Caco-2 (cell line): ENCODE data around the gene CCNB2. TPM values are rescaled to one million over a fixed set of nuclear protein-coding genes. Genes with fewer than 3 reads are reported as not detected.
"Not testable (repeated sequence)": the region's sequence is repeated elsewhere in the genome, so short reads cannot be mapped to it uniquely, and the experiment has no call there.

Experiments used
- BruUV-seq: library from RNA; stranded (reverse); fragments of 400-500 nt; replicated peaks from 2 replicates; lab custom pipeline; 2021; lab: Mats Ljungman, UMichigan
- CTCF ChIA-PET: fragments of 300-600 bp; sonication (Branson Sonifier 250); formaldehyde crosslinking; loops from one replicate; lab custom pipeline; 2022; ENCODE audit warnings: antibody characterized with exemption; lab: Charles Lee
- POLR2A ChIA-PET: fragments of 300-600 bp; sonication (Branson Sonifier 250); formaldehyde crosslinking; loops from one replicate; lab custom pipeline; 2022; ENCODE audit warnings: antibody characterized with exemption; lab: Charles Lee
- DNase-seq, 2 experiments: peaks; one replicate each; pipeline versions ENCODE4 v3.0.0 to v3.0.0-alpha.2; 2020 to 2022
- H3K27me3 ChIP-seq: replicated peaks from 2 replicates; pipeline ENCODE4 v1.6.0; 2011; ENCODE audit warnings: low read length; ENCODE audit not compliant: control insufficient read depth, insufficient read depth
- H3K36me3 ChIP-seq: 2 replicates; pipeline ENCODE4 v1.5.1; 2011; ENCODE audit warnings: low read length; ENCODE audit not compliant: control insufficient read depth, insufficient read depth
- H3K4me1 ChIP-seq: fragments of 250-450 bp; sonication (Bioruptor Pico); 2 replicates; pipeline ENCODE4 v1.5.1; 2020; ENCODE audit warnings: mild to moderate bottlenecking
- H3K4me3 ChIP-seq: 2 replicates; pipeline ENCODE4 v1.5.1; 2011; ENCODE audit warnings: low read depth, mild to moderate bottlenecking, control low read depth, low read length
- H3K9me3 ChIP-seq: fragments of 250-450 bp; sonication (Bioruptor Pico); 2 replicates; pipeline ENCODE4 v1.5.1; 2020; ENCODE audit warnings: mild to moderate bottlenecking, moderate library complexity
- H3K27ac Mint-ChIP-seq: one replicate; pipeline ENCODE4 v1.8.0; 2022; ENCODE audit warnings: mixed read lengths; ENCODE audit not compliant: unreplicated experiment
- H3K27me3 Mint-ChIP-seq: one replicate; pipeline ENCODE4 v1.8.0; 2022; ENCODE audit warnings: mixed read lengths; ENCODE audit not compliant: insufficient read depth, unreplicated experiment
- H3K36me3 Mint-ChIP-seq: one replicate; pipeline ENCODE4 v1.8.0; 2022; ENCODE audit warnings: mild to moderate bottlenecking, mixed read lengths; ENCODE audit not compliant: insufficient read depth, unreplicated experiment
- H3K4me1 Mint-ChIP-seq: one replicate; pipeline ENCODE4 v1.8.0; 2022; ENCODE audit warnings: low read depth, mixed read lengths; ENCODE audit not compliant: unreplicated experiment
- H3K4me3 Mint-ChIP-seq: one replicate; pipeline ENCODE4 v1.8.0; 2022; ENCODE audit warnings: mild to moderate bottlenecking, moderate library complexity, mixed read lengths; ENCODE audit not compliant: unreplicated experiment
- H3K9me3 Mint-ChIP-seq: one replicate; pipeline ENCODE4 v1.8.0; 2022; ENCODE audit warnings: mixed read lengths; ENCODE audit not compliant: unreplicated experiment
- CTCF ChIP-seq, 2 experiments: fragments of 200-600 bp in 1 of 2; IDR thresholded peaks; 1 replicate in 1 of 2; 2 replicates in 1 of 2; pipeline versions ENCODE4 v1.5.1 to v1.8.0; 2011 to 2022; ENCODE audit warnings: antibody characterized with exemption in 1 of 2, control low read depth in 1 of 2, inconsistent platforms in 1 of 2, low read depth in 1 of 2, low read length in 1 of 2, mild to moderate bottlenecking in 1 of 2, moderate library complexity in 1 of 2; ENCODE audit not compliant: insufficient read depth in 1 of 2, severe bottlenecking in 1 of 2, unreplicated experiment in 1 of 2
- intact Hi-C: fragments of 100-400 bp; cut with micrococcal nuclease; formaldehyde crosslinking; loops from one replicate; pipeline ENCODE4 v1.10.0; 2022; ENCODE audit not compliant: unreplicated experiment
- total RNA-seq: library from RNA; stranded (reverse); gene quantifications from 2 replicates; pipeline ENCODE4 v1.2.3, GENCODE V29; 2022

The CCNB2 gene
- total RNA-seq, 1 experiment from 2014 or later, result 90.1 TPM

DNA sequence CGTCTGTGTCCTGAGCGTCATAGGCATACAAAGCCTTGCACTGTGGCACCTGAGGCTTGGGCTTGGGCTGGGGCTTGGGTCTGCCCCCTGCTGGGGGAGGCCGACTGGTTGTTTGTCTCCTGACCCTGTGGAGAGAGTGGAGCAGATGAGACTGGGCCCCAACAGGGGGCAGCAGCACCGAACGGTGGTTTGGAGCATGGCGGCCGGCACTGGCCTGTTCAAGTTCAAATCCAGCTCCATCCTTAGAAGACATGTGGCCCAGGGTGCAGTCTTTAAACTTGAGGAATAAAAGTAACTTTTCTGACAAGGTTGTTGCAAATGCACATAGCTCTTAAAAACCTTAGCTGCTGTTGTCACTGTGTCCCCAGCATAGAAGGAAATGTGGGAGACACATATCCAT lies 33.3 kb downstream of the CCNB2 start:
- Histone ChIP-seq H3K27me3 (no peaks in the 10 kb centered on the region), H3K9me3 (no peaks in the 10 kb centered on the region), H3K4me1 (no peaks in the 10 kb centered on the region), H3K36me3 (peaks cover 7% of the 10 kb centered on the region), H3K4me3 (no peak overlapping the region)
- intact Hi-C loops, result loop anchor here (1.0 kb wide), 2 partner anchors 158 to 363 kb away; no protein-coding TSS in a partner anchor
- Mint-ChIP-seq H3K36me3 (peaks cover 93% of the 10 kb centered on the region), H3K4me1 (no peaks in the 10 kb centered on the region), H3K27me3 (no peaks in the 10 kb centered on the region), H3K9me3 (no peaks in the 10 kb centered on the region), H3K27ac (no peak overlapping the region), H3K4me3 (no peak overlapping the region)
- DNase-seq, result peak; percentile 59 to 75
- ChIA-PET POLR2A (no interaction called here), CTCF (interaction anchor here (0.5 to 1.4 kb wide), 5 partner anchors 28 to 455 kb away, joined by 3 to 4 read pairs (median 3); no protein-coding TSS in a partner anchor)
- peak; percentile 62 to 73 for TF ChIP-seq CTCF (IDR thresholded peaks at IDR 0.05; ENCODE audit: insufficient read depth in 1 of 2, low read depth in 1 of 2, low read length in 1 of 2, severe bottlenecking in 1 of 2, unreplicated experiment in 1 of 2)
- BruUV-seq, result no TSS peak

- Mint-ChIP-seq H3K9me3 (no peaks in the 10 kb centered on the region), H3K36me3 (peaks cover 88% of the 10 kb centered on the region), H3K4me3 (no peak overlapping the region), H3K27me3 (no peaks in the 10 kb centered on the region), H3K27ac (no peak overlapping the region), H3K4me1 (no peaks in the 10 kb centered on the region)
- POLR2A ChIA-PET, result no interaction called here
- Histone ChIP-seq H3K4me3 (no peak overlapping the region), H3K4me1 (no peaks in the 10 kb centered on the region), H3K9me3 (no peaks in the 10 kb centered on the region), H3K27me3 (no peaks in the 10 kb centered on the region), H3K36me3 (peaks cover 5% of the 10 kb centered on the region)
- intact Hi-C loops, result no loop called here
- BruUV-seq, result no TSS peak
- no peak for TF ChIP-seq CTCF (IDR thresholded peaks at IDR 0.05; ENCODE audit: insufficient read depth in 1 of 2, low read depth in 1 of 2, low read length in 1 of 2, severe bottlenecking in 1 of 2, unreplicated experiment in 1 of 2)
- CTCF ChIA-PET, result no interaction called here
- DNase-seq, result no peak
These were observed 35.7 kb downstream of the CCNB2 start for GRCh38 chr15:59140422-59141226.

- no TSS peak for BruUV-seq
- CTCF ChIA-PET, result interaction anchor here (0.6 kb wide), 1 partner anchor 18 kb away, joined by 6 read pairs; no protein-coding TSS in a partner anchor
- H3K9me3 Mint-ChIP-seq, result no peaks in the 10 kb centered on the region
These were observed 38.3 kb downstream of the CCNB2 start for GRCh38 chr15:59143281-59143680.

GRCh38 chr15:59144594-59144993 lies 39.6 kb downstream of the CCNB2 start:
- CTCF ChIA-PET, H3K4me1 ChIP-seq, intact Hi-C loops, BruUV-seq, POLR2A ChIA-PET, H3K4me3 ChIP-seq, H3K27me3 ChIP-seq, H3K27me3 Mint-ChIP-seq, H3K9me3 Mint-ChIP-seq, H3K4me1 Mint-ChIP-seq, H3K36me3 ChIP-seq, H3K27ac Mint-ChIP-seq, H3K4me3 Mint-ChIP-seq, H3K9me3 ChIP-seq: not testable (repeated sequence)
- DNase-seq, result peak in 1 of 2 experiments; percentile 13
- H3K36me3 Mint-ChIP-seq, result peaks cover 82% of the 10 kb centered on the region

More at GRCh38 chr15:59143281-59143680, 38.3 kb downstream of the CCNB2 start:
- Histone ChIP-seq H3K36me3 (peaks cover under 1% of the 10 kb centered on the region), H3K4me1 (no peaks in the 10 kb centered on the region), H3K4me3 (no peak overlapping the region), H3K27me3 (no peaks in the 10 kb centered on the region), H3K9me3 (no peaks in the 10 kb centered on the region)
- H3K36me3 Mint-ChIP-seq, result peaks cover 84% of the 10 kb centered on the region
- TF ChIP-seq CTCF (IDR thresholded peaks at IDR 0.05; ENCODE audit: insufficient read depth in 1 of 2, low read depth in 1 of 2, low read length in 1 of 2, severe bottlenecking in 1 of 2, unreplicated experiment in 1 of 2), result no peak
- DNase-seq, result no peak
- intact Hi-C loops, result no loop called here
- H3K27me3 Mint-ChIP-seq, result no peaks in the 10 kb centered on the region
- no peak overlapping the region for H3K4me3 Mint-ChIP-seq
- POLR2A ChIA-PET, result no interaction called here
- H3K4me1 Mint-ChIP-seq, result no peaks in the 10 kb centered on the region
- peak overlapping the region; percentile 61 for H3K27ac Mint-ChIP-seq
